ENCODE measurements around the gene TMEM126A.

TMEM126A gene

GRCh38 chr11:85698195-85698594 lies 50.4 kb downstream of the TMEM126A start:
- no peak for DNase-seq

GRCh38 chr11:85699957-85700741 lies 52.4 kb downstream of the TMEM126A start:
- DNase-seq: peak; percentile 35

GRCh38 chr11:85704967-85705366 lies 57.2 kb downstream of the TMEM126A start:
- DNase-seq: no peak

GRCh38 chr11:85705800-85706199 lies 58.0 kb downstream of the TMEM126A start:
- DNase-seq: no peak
